Ovary (tissue), 3 donors: ENCODE results near the gene TOP2B.

ENCODE experiments used
- CTCF ChIP-seq, 3 donors: fragments of 450-650 bp in 2 of 3; fragments of 200-600 bp in 1 of 3; IDR thresholded peaks; one replicate each; pipeline versions ENCODE4 v1.5.1 to v1.8.0; 2016 to 2022; ENCODE audit warnings: antibody characterized with exemption in 3 of 3, mild to moderate bottlenecking in 1 of 3
- EP300 ChIP-seq: sonication (generic); formaldehyde crosslinking; IDR thresholded peaks from one replicate; pipeline ENCODE4 v1.6.1; 2017; ENCODE audit warnings: antibody characterized with exemption
- POLR2A ChIP-seq: fragments of 450-650 bp; IDR thresholded peaks from one replicate; pipeline ENCODE4 v1.6.1; 2017; ENCODE audit warnings: antibody characterized with exemption, mild to moderate bottlenecking, moderate library complexity
- donor health status: DM: no; HTN: no; CAD: no.

GRCh38 chr3:25554376-25554775 is 110.3 kb downstream of the TOP2B start:
- TF ChIP-seq CTCF (IDR thresholded peaks at IDR 0.05) (no peak), POLR2A (no peak), EP300 (no peak)
